Activated naive CD8-positive, alpha-beta T cell (primary cell): Measurements from ENCODE around the gene PWP2.
A peak's percentile ranks its signal among the peaks of the same experiment; 100 is the strongest.

Source experiments
- H3K27ac Mint-ChIP-seq: one replicate; pipeline ENCODE4 v1.8.0; 2021; ENCODE audit warnings: mixed read lengths
- H3K27me3 Mint-ChIP-seq: one replicate; pipeline ENCODE4 v1.8.0; 2021; ENCODE audit warnings: mixed read lengths
- H3K36me3 Mint-ChIP-seq: one replicate; pipeline ENCODE4 v1.8.0; 2021; ENCODE audit warnings: mixed read lengths
- H3K4me1 Mint-ChIP-seq: one replicate; pipeline ENCODE4 v1.8.0; 2021; ENCODE audit warnings: low read depth, mixed read lengths
- H3K4me3 Mint-ChIP-seq: one replicate; pipeline ENCODE4 v1.8.0; 2021; ENCODE audit warnings: mild to moderate bottlenecking, mixed read lengths
- H3K9me3 Mint-ChIP-seq: one replicate; pipeline ENCODE4 v1.8.0; 2021; ENCODE audit warnings: low read depth, mixed read lengths

Gene PWP2

DNA sequence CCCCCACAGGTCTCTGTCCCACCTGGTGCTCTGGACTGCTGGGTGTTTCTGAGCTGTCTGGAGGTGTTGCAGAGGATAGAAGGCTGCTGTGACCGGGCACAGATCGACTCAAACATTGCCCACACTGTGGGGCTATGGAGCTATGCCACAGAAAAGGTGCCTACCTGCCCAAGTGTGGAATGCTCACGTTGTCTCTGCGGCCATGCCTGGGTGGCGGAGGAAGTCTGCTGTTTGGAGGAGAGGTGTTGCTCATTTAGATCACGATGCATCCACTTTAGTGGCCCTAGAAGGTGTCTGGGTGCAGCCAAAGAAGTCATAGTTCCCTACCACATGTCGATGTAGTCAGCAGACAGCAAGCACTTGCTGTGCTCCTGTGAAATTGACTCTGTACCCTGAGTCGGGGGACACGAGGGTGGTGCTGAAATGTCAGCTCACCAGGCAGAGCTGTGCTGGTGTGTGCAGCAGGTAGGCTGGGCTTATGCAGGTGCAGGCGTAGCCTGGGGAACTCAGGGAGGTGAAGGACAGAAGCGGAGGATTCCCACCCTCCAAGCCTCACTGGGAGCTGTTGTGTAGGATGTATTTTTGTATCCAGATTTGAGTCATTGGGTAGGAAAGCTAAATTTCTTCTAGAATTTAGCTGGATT lies 32.8 kb upstream of the PWP2 start:
- no peaks in the 10 kb centered on the region for H3K27me3 Mint-ChIP-seq
- H3K9me3 Mint-ChIP-seq, result no peaks in the 10 kb centered on the region
- H3K36me3 Mint-ChIP-seq, result peaks cover 16% of the 10 kb centered on the region
- H3K4me3 Mint-ChIP-seq, result peak overlapping the region; percentile 24
- H3K27ac Mint-ChIP-seq, result peak overlapping the region; percentile 55
- peaks cover 45% of the 10 kb centered on the region for H3K4me1 Mint-ChIP-seq

- Mint-ChIP-seq H3K27me3 (no peaks in the 10 kb centered on the region), H3K27ac (peak overlapping the region; percentile 64), H3K4me3 (no peak overlapping the region), H3K4me1 (peaks cover 54% of the 10 kb centered on the region), H3K9me3 (no peaks in the 10 kb centered on the region), H3K36me3 (peaks cover 20% of the 10 kb centered on the region)
Observed at GRCh38 chr21:44076316-44076715, 30.9 kb upstream of the PWP2 start.

DNA sequence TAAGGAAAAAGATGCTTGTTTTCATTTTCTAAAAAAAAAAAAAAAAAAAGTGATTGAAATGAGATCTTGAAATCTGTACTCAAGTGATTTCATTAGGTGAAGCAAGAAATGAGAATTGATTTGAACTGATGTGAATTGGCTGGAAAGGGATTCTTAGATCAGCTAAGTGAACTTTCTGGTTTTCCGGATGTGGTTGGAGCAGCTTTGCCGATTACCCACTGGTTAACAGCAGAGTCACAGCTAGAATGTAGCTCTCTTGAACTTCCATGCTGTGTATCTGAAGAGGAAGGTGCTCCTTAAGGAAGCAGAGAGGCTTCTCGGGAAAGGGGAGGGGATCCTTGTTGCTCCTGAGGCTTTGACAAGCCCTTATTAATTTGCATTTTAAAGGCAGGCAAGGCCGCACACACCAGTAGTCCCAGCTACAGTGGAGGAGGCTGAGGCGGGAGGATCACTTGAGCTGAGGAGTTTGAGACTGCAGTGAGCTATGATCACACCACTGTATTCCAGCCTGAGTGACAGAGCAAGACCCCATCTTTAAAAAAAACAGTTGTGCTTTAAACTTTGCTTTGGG lies 28.7 kb upstream of the PWP2 start:
- peaks cover 71% of the 10 kb centered on the region for H3K4me1 Mint-ChIP-seq
- peak overlapping the region; percentile 35 for H3K4me3 Mint-ChIP-seq
- peaks cover 26% of the 10 kb centered on the region for H3K36me3 Mint-ChIP-seq
- no peaks in the 10 kb centered on the region for H3K27me3 Mint-ChIP-seq
- no peaks in the 10 kb centered on the region for H3K9me3 Mint-ChIP-seq
- H3K27ac Mint-ChIP-seq, result peak overlapping the region; percentile 61

- Mint-ChIP-seq H3K27me3 (no peaks in the 10 kb centered on the region), H3K9me3 (no peaks in the 10 kb centered on the region), H3K4me3 (peak overlapping the region; percentile 2), H3K27ac (peak overlapping the region; percentile 64), H3K36me3 (peaks cover 26% of the 10 kb centered on the region), H3K4me1 (peaks cover 72% of the 10 kb centered on the region)
Observed at GRCh38 chr21:44079446-44079845, 27.8 kb upstream of the PWP2 start.

DNA sequence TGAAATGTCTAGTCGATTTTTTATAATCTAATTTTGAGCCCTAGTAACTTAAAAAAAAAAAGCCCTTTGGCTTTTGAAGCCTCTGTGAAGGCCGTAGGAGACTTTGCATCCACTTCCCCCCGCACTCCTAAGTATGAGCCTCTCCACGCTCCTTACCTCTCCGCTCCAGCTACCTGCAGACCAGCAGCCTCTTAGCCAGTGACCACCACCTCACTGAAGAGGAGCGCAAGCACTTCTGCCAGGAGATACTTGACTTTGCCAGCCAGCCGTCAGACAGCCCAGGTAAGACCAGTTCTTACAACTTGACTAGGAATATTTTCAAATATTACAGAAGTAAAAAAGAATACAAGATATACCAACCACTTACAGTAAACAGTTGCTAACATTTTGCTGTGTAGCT lies 27.4 kb upstream of the PWP2 start:
- no peak overlapping the region for H3K4me3 Mint-ChIP-seq

DNA sequence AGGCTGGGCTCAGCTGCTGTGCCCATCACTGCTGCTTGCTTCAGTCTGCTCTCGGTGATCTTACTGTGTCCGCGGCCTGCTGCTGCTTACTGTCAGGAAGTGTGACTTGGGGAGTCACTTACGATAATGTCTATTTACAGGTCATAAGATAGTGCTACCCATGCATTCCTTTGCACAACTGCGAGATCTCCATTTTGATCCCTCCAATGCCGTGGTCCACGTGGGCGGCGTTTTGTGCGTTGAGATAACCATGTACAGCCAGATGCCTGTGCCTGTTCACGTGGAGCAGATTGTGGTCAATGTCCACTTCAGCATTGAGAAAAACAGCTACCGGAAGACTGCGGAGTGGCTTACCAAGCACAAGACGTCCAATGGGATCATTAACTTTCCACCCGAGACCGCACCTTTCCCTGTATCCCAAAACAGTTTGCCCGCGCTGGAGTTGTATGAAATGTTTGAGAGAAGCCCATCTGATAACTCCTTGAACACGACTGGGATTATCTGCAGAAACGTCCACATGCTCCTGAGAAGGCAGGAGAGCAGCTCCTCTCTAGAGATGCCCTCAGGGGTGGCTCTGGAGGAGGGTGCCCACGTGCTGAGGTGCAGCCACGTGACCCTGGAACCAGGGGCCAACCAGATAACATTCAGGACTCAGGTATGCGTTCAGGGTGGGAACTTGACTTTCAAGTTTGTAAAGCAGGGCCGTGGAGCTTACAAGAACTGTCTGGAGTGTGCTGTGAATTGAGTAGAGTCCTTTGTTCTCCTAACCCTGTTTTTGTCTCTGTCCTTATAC lies 24.4 kb upstream of the PWP2 start:
- Mint-ChIP-seq H3K4me3 (peak overlapping the region; percentile 75), H3K9me3 (no peaks in the 10 kb centered on the region), H3K4me1 (peaks cover 88% of the 10 kb centered on the region)

More for the DNA sequence above, 27.4 kb upstream of the PWP2 start:
- peaks cover 72% of the 10 kb centered on the region for H3K4me1 Mint-ChIP-seq
- H3K9me3 Mint-ChIP-seq, result no peaks in the 10 kb centered on the region
- peaks cover 28% of the 10 kb centered on the region for H3K36me3 Mint-ChIP-seq
- H3K27me3 Mint-ChIP-seq, result no peaks in the 10 kb centered on the region
- H3K27ac Mint-ChIP-seq, result peak overlapping the region; percentile 85

DNA sequence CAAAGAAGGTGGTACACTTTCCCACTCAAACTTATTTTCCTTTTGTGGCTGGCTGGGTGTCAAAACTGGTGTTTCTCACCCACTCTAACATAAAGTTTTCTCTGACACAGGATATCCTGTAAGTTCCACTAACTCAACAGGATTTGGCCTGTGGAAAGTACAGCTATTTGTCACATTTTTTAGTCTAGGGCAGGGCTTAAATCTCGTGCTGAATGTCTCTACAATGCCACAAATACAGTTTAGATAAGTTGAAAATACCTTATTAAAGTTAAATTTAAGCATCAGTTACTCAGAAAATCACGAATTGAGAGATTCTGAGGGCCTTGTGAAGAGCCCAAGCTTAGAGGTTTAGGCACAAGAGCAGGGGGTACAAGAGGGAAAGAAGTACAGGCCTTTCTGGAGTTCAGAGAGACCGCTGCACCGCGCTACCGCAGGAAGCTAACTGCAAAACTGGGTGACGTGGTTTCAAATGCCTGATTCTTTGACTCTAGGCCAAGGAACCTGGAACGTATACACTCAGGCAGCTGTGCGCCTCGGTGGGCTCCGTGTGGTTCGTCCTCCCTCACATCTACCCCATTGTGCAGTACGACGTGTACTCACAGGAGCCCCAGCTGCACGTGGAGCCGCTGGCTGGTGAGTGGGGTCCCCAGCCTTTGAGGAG lies 23.4 kb upstream of the PWP2 start:
- Mint-ChIP-seq H3K4me3 (peak overlapping the region; percentile 75), H3K4me1 (peaks cover 89% of the 10 kb centered on the region), H3K36me3 (peaks cover 25% of the 10 kb centered on the region), H3K27me3 (no peaks in the 10 kb centered on the region), H3K9me3 (no peaks in the 10 kb centered on the region), H3K27ac (peak overlapping the region; percentile 95)

More for the DNA sequence above, 24.4 kb upstream of the PWP2 start:
- no peaks in the 10 kb centered on the region for H3K27me3 Mint-ChIP-seq
- peaks cover 28% of the 10 kb centered on the region for H3K36me3 Mint-ChIP-seq
- peak overlapping the region; percentile 95 for H3K27ac Mint-ChIP-seq

GRCh38 chr21:44084496-44085241 lies 22.5 kb upstream of the PWP2 start:
- Mint-ChIP-seq H3K9me3 (no peaks in the 10 kb centered on the region), H3K4me3 (peak overlapping the region; percentile 75), H3K27ac (peak overlapping the region; percentile 95), H3K36me3 (peaks cover 27% of the 10 kb centered on the region), H3K27me3 (no peaks in the 10 kb centered on the region), H3K4me1 (peaks cover 92% of the 10 kb centered on the region)

GRCh38 chr21:44085491-44086321 lies 21.5 kb upstream of the PWP2 start:
- H3K9me3 Mint-ChIP-seq, result no peaks in the 10 kb centered on the region
- peaks cover 26% of the 10 kb centered on the region for H3K36me3 Mint-ChIP-seq
- peaks cover 98% of the 10 kb centered on the region for H3K4me1 Mint-ChIP-seq
- no peaks in the 10 kb centered on the region for H3K27me3 Mint-ChIP-seq
- peak overlapping the region; percentile 95 for H3K27ac Mint-ChIP-seq
- H3K4me3 Mint-ChIP-seq, result peak overlapping the region; percentile 75

- Mint-ChIP-seq H3K9me3 (no peaks in the 10 kb centered on the region), H3K4me3 (peak overlapping the region; percentile 75), H3K36me3 (peaks cover 27% of the 10 kb centered on the region), H3K27me3 (no peaks in the 10 kb centered on the region), H3K4me1 (peaks cover 89% of the 10 kb centered on the region), H3K27ac (peak overlapping the region; percentile 95)
Observed at GRCh38 chr21:44086636-44087425, 20.4 kb upstream of the PWP2 start.

- H3K27ac Mint-ChIP-seq, result peak overlapping the region; percentile 95
- peak overlapping the region; percentile 73 for H3K4me3 Mint-ChIP-seq
- no peaks in the 10 kb centered on the region for H3K27me3 Mint-ChIP-seq
- H3K4me1 Mint-ChIP-seq, result peaks cover 86% of the 10 kb centered on the region
- H3K9me3 Mint-ChIP-seq, result no peaks in the 10 kb centered on the region
- peaks cover 29% of the 10 kb centered on the region for H3K36me3 Mint-ChIP-seq
Observed at GRCh38 chr21:44087426-44088400, 19.5 kb upstream of the PWP2 start.

DNA sequence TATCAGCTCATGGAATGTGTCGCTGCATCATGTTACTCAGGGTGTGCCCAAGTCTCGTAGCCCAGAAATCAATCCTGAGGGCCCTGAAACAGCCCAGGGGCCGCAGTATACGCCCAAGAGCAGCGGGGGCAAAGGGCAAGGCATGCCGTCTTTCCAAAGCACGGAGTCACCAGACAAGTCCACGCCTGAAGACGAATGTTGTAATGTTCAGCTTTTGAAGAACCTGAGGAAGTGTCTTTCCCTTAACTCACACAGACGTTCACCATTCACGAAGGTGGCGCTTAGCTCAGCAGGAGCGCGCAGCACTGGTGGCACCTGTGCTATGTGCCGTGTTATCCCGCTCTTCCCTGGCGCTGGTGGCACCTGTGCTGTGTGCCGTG lies 18.8 kb upstream of the PWP2 start:
- H3K4me1 Mint-ChIP-seq, result peaks cover 80% of the 10 kb centered on the region
- peaks cover 23% of the 10 kb centered on the region for H3K36me3 Mint-ChIP-seq

More for the DNA sequence above, 18.8 kb upstream of the PWP2 start:
- Mint-ChIP-seq H3K27ac (peak overlapping the region; percentile 95), H3K4me3 (peak overlapping the region; percentile 73), H3K9me3 (no peaks in the 10 kb centered on the region), H3K27me3 (no peaks in the 10 kb centered on the region)
